NK-92 treated with Interleukin-12 subunit alpha and Interleukin-12 subunit beta, amount 100 ng/mL, for 24 hours (cell line): Measurements from ENCODE around the gene CCND1.
"Not testable (repeated sequence)": the region's sequence is repeated elsewhere in the genome, so short reads cannot be mapped to it uniquely, and the experiment has no call there.

ENCODE experiments used
- DNase-seq: peaks from one replicate; lab custom pipeline; 2025; lab: John Stamatoyannopoulos, UW

Gene CCND1

DNA sequence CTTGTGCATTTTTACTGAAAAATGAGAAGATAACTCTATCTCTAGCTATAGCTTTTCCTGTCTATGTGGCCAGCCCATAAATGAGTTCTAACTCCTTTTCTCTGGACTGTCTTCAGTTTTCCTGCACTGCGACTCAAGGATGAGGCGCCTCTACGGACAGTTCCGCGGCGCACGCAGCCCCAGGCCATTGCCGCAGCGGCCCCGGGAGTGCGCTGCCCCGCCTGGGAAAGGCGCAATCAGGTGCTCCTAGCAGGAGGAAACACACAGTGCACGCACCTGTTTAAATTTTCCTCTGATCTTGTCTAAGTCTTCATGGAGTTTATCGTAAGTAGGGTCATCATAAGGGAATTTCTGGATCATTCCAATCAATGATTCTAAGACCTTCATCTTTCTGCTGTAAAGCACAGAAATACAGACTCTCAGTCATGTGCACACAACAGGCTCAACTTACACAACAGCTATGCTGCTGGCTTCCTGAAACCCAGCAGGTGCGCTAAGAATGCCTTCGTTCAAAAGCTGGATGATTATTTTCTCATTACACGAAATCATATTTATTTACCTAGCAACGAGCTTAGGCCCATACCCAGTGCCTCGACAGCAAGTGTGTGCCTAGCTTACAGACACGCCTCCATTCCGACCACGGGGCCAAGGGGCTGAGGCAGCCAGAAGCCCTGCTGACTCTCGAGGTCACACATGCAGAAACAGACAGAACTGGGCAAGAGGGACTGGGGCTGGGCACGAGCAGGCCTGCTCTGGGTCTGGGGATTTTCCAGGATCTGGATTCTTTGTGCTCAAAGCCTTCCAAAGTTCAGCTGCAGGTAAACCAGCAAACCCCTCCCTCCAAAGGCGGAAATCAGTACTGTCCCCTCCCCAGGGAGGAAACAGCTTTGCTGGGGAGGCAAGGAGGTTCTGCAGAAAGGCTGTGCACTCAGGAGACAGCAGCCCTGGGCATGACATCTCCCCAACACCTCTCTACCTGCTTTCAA, 27.0 kb downstream of the CCND1 start:
- DNase-seq: no peak

DNA sequence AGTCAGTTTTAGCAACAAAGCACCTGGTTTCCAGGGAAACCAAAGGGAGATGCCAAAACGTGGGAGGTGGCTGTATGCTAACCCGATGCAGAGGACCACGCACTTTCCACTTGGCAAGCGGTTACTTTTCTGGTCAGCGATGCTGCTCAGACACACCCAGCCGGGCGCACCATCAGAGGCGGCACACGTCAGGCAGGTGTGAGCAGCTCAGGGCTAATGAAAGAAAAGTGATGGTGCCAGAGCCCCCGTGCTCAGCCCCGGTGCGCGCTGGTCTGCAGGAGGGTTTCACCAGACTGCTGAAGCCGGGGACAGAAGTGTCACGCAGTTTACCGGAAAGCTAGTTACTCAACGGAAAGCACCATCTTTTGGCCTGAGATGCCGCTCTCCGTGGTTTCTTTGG, 28.5 kb downstream of the CCND1 start:
- no peak for DNase-seq

DNA sequence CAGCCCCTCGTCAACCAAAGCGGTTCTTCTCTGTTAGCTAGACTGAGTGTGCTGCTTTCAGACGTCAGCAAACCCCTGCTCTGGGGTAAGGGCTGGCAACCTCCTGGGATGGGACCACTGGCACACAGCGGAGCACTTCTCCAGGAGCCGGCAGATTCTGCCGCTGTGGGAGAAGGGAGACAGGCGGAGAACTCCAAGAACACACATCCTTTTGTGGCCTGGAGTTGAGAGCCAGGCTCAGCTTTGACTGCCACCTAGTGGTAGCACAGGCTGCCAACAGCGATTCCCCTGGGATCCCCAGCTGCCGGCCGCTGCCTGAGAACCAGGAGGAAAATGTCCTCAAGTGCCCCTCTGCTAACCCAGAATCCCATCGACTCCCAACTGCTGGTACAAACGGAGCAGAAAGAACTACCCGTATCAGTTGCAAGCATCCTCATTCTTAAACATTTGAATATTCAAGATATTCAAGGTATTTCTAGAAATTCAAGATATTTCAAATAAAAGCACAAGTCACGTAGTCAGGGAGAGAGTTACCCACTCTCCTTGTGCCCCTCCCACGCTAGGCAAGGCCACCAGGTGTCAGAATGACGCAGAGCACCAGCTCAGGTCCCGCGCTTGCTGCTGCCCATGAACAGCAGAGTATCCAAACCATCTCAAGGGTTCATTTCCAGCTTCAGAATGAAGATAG, 29.3 kb downstream of the CCND1 start:
- DNase-seq: peak; percentile 31

DNA sequence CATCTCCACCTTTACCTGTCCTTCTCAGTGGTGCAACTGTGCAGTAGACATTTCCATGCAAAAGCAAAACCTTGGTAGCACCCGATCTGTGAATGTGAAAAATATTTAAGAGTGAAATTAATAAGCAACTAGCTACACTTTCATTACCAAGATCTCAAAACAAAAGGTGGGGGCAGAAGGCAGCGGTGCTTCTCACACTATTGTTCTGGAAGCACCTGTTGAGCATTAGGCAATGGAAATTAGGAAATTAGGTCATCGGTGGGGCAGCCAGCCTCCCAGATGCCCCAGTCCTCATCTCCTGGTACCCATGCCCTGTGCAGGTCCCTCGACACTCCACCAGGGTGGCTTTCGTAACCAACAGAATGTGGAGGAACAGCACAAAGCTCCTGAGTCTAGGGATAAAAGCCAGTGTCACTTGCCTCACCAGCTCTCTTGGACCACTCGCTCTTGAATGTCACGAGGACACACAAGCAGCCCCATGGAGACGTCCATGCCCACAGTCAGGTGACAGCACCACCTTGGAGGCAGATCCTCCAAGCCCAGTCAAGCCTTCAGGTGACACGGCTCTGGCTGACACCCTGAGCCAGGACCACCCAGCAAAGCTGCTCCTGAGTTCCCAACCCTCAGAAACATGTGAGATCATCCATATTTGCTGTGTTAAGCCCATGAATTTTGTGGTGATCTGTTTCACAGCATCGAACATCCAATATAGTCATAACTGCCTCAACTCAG, 30.9 kb downstream of the CCND1 start:
- DNase-seq: no peak

GRCh38 chr11:69674267-69674885, 33.4 kb downstream of the CCND1 start:
- no peak for DNase-seq

- DNase-seq: peak; percentile 91
Measured at GRCh38 chr11:69674886-69675714, 34.1 kb downstream of the CCND1 start, which contains the start of gene LTO1. LTO1 (minus strand) TSS chr11:69675353; CDS start chr11:69675239, 114 bp downstream.

DNA sequence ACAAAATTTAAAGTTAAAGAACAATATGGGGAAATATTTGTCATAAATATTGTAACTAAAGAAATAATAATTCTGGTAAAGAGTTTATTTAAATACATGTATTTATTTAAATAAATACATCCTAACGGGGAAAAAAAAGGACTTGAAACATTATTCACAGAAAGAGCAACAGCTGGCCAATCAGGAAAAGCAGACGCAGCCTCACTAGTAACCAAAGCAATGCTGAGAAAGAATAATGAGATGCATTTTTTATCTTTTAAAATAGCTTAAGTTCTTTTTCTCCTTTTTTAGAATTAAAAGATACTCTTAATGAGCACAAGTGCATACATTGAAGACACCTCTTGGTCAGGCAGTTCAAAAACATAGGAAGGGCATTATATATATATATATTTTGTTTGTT, 36.8 kb downstream of the CCND1 start:
- DNase-seq: no peak

GRCh38 chr11:69680688-69681087, 39.7 kb downstream of the CCND1 start:
- no peak for DNase-seq

- no peak for DNase-seq
Measured at GRCh38 chr11:69682221-69682620, 41.3 kb downstream of the CCND1 start.

GRCh38 chr11:69682681-69683326, 41.8 kb downstream of the CCND1 start:
- DNase-seq: no peak

DNA sequence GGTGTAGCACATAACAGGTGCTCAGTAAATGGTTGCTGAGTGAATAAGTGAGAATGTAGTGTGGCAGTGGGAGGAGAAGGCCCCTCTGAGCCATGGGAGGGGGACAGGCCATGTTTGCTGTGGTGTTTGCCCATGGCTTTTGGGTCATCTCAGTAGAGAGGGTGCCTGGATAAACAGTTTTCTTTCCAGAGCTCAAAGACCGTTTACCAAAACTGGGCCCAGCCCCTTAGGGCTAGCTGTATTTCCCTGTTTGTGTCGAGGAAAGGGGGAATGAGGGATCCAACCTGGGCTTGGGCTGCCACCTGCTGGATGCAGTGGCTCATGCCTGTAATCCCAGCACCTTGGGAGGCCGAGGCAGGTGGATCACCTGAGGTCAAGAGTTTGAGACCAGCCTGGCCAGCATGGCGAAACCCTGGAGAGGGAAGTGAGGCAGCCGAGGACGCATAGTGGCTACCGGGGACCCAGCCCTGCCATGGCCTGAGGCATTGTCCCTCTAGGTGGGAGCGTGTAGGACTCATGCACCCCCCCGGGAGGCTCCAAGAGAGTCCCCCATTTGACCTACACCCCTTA, 42.9 kb downstream of the CCND1 start:
- no peak for DNase-seq

DNA sequence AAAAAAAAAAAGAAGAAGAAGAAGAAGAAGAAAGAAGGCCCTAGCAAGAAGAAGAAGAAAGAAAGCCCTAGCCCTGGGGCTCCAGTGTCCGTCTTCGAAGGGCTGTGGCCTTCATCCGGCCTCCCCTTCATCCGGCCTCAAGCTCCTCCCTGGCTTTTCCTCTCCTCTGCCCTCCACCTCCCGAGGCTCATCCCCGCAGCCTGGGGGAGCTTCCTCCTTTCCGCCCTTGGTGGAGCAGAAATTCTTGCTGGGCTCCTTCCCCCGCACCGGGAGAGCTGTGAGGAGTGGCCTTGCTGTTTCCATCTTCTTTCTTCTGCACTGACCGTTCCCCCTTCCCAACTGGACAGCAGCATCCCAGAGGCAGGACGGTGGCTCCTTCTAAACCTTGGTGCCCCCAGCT, 43.7 kb downstream of the CCND1 start:
- DNase-seq: no peak

GRCh38 chr11:69685348-69685747, 44.4 kb downstream of the CCND1 start:
- DNase-seq: no peak

- DNase-seq: no peak
Measured at GRCh38 chr11:69686452-69686851, 45.5 kb downstream of the CCND1 start.

DNA sequence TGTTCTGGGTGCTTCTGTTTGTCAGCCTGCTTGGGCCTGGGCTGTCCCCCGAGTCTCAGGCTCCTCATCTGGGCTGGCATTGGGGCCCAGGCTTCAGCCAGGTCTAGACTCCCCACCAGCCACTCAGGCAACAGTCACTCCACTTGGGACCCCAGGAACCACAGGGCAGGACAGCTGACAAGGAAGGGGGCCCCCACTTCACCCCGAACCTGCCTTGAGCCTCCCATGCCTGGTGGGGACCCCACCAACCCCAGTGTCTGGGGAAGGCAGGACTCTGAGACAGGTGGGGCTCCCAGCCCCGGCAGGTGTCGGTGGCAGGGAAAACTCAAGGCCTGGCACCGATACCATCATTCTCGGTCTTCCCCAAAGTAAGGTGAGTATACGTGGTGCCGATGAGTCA, 45.9 kb downstream of the CCND1 start:
- no peak for DNase-seq

DNA sequence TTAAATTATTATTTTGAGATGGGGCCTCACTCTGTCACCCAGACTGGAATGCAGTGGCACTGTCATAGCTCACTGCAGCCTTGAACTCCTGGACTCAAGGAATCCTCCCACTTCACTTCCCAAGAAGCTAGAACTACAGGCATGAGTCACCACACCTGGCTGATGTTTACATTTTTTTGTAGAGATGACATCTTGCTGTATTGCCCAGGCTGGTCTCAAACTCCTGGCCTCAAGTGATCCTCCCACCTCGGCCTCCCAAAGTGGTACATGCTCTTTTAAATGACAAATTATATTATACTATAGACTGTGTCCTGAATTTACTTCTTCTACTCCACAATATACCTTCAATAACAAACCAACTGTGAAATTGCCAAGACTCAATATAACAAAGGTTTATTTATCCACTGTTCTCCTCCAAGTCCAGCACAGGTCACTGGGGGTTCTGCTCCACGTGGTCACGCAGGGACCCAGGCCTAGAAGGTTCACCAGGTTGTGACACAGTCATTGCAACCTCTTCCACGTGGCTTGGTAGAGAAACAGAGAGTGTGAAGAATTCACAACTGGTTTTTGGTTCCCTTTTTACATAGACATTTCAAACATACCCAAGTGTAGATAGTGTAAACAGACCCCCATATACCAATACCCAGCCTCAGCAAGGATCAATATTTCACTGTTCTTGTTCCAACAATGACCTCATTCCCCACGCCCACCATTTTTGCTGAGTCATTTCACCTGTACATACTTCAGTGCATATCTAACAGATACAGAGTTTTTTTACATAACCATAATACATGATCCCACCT, 47.2 kb downstream of the CCND1 start:
- not testable (repeated sequence) for DNase-seq

- no peak for DNase-seq
Measured at GRCh38 chr11:69689484-69690319, 48.7 kb downstream of the CCND1 start.

DNA sequence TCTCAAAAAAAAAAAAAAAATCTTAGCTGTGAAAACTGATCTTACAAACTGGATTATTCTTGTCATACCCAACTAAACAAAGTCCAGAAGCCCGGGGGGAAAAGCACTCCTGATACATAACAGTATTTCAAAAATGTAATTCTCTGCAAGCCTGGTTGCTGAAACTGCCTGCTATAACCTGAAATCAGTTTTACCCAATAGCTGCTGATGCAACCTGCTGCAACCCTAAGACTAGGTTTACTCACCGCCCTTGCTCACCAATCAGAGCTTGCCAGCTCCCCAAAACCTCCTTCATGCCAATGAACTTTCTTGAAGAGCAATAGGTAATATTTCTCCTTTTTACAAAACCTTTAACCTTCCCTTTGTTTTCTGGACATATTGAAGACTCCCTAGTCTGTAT, 50.5 kb downstream of the CCND1 start:
- DNase-seq: no peak
